Measurements from ENCODE around the gene RNF144A.

The RNF144A gene

DNA sequence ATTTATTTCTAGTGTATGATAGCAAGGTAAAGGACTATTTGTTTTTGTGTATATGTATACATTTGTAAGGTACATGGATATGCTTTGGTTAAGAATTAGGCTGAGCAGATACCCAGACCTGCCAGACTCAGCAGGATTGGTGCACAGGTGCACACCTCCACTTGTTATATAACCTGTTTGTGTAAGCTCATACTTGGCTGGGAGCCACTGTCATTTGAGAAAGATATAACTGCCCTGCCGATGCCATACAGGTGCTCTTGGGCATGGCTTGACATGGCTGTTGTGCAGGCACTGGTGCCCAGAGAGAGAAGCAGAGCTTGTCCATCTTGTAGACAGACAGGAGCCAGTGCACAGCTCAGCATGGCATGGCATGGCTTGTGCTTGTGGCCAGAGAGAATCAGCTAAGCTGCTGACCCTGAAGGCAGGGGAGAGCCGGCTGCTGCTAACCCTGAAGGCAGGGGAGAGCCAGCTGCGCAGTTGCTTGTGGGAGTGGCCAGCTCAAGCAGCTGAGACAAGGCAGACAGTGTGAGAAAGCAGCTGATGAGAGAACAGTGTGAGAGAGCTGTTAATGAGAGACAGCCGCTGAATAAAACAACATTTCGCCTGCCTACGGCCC is 136.5 kb downstream of the RNF144A start:
- TF ChIP-seq POLR2AphosphoS5 (IDR thresholded peaks at IDR 0.05; ENCODE audit: low read depth, low read length) (no peak), REST (IDR thresholded peaks at IDR 0.05; ENCODE audit: insufficient read depth in 1 of 2, low read depth in 2 of 2, low read length in 2 of 2) (no peak), TAF1 (IDR thresholded peaks at IDR 0.05; ENCODE audit: borderline replicate concordance, insufficient read depth, low read length) (no peak), FOXP2 (optimal IDR thresholded peaks at IDR 0.05; ENCODE audit: borderline replicate concordance, extremely low read depth, extremely low read length, insufficient read depth) (no peak), SIN3A (IDR thresholded peaks at IDR 0.05; ENCODE audit: borderline replicate concordance, insufficient read depth, low read length) (no peak)

DNA sequence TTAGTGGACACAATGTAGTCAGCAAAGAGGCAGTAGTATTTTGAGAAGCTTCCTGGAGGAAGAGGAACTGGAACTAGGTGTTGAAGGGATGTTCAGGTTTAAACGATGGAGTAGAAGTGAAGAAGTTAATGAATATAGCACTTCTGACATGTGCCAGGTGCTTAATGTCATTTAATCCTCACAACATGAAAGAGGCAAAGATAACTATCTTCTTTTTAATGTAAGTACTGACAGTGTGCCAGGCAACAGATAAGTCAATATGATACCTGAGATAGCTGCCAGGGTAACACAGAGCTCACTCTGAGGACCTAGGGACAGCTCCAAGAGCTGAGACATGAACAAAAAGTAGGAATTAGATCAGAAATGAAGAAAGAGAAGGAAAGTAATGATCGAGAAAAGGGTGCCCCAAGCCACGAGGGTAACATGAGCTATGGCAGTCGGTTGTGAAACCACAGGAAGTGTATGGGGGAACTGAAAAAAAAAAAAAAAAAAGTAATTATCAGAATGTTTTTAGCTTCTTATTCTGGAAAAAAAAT is 140.7 kb downstream of the RNF144A start:
- TF ChIP-seq REST (IDR thresholded peaks at IDR 0.05; ENCODE audit: insufficient read depth in 1 of 2, low read depth in 2 of 2, low read length in 2 of 2) (no peak), POLR2AphosphoS5 (IDR thresholded peaks at IDR 0.05; ENCODE audit: low read depth, low read length) (no peak), SIN3A (IDR thresholded peaks at IDR 0.05; ENCODE audit: borderline replicate concordance, insufficient read depth, low read length) (no peak), FOXP2 (optimal IDR thresholded peaks at IDR 0.05; ENCODE audit: borderline replicate concordance, extremely low read depth, extremely low read length, insufficient read depth) (no peak), TAF1 (IDR thresholded peaks at IDR 0.05; ENCODE audit: borderline replicate concordance, insufficient read depth, low read length) (no peak)

DNA sequence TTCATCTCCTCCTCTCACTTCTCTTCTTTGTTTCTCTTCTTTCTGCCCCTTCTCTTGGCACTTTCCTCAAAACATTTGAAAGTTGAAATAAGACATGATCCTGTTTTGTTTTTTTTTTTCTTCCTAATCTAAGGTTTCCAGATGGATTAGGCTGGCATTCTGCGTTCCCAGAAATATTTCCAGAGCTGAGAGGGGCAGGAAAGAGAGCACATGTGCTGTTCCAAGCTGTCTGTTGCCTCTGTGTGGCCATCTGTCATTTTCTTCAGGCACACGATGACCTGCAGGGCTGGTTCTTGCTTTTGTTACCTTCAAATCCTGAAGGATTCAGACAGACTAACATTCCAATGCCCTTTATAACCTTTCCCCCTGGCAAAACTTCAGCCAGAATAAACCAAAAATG is 142.9 kb downstream of the RNF144A start:
- TF ChIP-seq FOXP2 (optimal IDR thresholded peaks at IDR 0.05; ENCODE audit: borderline replicate concordance, extremely low read depth, extremely low read length, insufficient read depth) (no peak), SIN3A (IDR thresholded peaks at IDR 0.05; ENCODE audit: borderline replicate concordance, insufficient read depth, low read length) (no peak), TAF1 (IDR thresholded peaks at IDR 0.05; ENCODE audit: borderline replicate concordance, insufficient read depth, low read length) (no peak), REST (IDR thresholded peaks at IDR 0.05; ENCODE audit: insufficient read depth in 1 of 2, low read depth in 2 of 2, low read length in 2 of 2) (no peak), POLR2AphosphoS5 (IDR thresholded peaks at IDR 0.05; ENCODE audit: low read depth, low read length) (no peak)

- TF ChIP-seq REST (IDR thresholded peaks at IDR 0.05; ENCODE audit: insufficient read depth in 1 of 2, low read depth in 2 of 2, low read length in 2 of 2) (no peak), SIN3A (IDR thresholded peaks at IDR 0.05; ENCODE audit: borderline replicate concordance, insufficient read depth, low read length) (no peak), FOXP2 (optimal IDR thresholded peaks at IDR 0.05; ENCODE audit: borderline replicate concordance, extremely low read depth, extremely low read length, insufficient read depth) (no peak), POLR2AphosphoS5 (IDR thresholded peaks at IDR 0.05; ENCODE audit: low read depth, low read length) (no peak), TAF1 (IDR thresholded peaks at IDR 0.05; ENCODE audit: borderline replicate concordance, insufficient read depth, low read length) (no peak)
Measured at GRCh38 chr2:7060631-7061449, 143.6 kb downstream of the RNF144A start.
